Measurements from ENCODE around the gene CHDH. TPM values are rescaled to one million over a fixed set of nuclear protein-coding genes. Genes with fewer than 3 reads are reported as not detected.

The CHDH gene
- polyA plus RNA-seq, 3 donors: not detected

DNA sequence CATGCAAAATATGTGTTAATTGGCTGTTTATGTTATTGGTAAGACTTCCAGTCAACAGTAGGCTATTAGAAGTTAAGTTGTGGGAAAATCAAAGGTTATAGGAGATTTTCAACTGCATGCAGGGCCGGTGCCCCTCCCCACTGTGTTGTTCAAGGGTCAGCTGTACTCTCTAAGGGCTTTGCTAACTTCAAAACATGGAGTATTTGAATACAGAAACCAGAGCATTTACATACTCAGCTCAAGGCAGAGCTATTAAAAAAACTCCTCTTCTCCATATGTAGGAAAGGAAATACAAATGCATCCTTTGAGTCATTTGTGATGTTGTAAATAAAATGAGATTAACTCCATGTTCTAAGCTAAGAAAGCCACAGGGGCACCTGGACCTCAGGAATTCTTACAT is 16.9 kb upstream of the CHDH start:
- TF ChIP-seq, protein P1, sequence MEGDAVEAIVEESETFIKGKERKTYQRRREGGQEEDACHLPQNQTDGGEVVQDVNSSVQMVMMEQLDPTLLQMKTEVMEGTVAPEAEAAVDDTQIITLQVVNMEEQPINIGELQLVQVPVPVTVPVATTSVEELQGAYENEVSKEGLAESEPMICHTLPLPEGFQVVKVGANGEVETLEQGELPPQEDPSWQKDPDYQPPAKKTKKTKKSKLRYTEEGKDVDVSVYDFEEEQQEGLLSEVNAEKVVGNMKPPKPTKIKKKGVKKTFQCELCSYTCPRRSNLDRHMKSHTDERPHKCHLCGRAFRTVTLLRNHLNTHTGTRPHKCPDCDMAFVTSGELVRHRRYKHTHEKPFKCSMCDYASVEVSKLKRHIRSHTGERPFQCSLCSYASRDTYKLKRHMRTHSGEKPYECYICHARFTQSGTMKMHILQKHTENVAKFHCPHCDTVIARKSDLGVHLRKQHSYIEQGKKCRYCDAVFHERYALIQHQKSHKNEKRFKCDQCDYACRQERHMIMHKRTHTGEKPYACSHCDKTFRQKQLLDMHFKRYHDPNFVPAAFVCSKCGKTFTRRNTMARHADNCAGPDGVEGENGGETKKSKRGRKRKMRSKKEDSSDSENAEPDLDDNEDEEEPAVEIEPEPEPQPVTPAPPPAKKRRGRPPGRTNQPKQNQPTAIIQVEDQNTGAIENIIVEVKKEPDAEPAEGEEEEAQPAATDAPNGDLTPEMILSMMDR (IDR thresholded peaks at IDR 0.05): no peak
- DNase-seq: no peak
- Histone ChIP-seq H2AFZ (ENCODE audit: insufficient read depth, low read depth, low read length, poor library complexity, severe bottlenecking) (no peak overlapping the region), H3K4me3 (replicated peaks in 1 of 3; ENCODE audit: low read depth in 2 of 3, low read length in 3 of 3) (no peak overlapping the region), H3K4me2 (replicated peaks; ENCODE audit: extremely low read depth, low read length, poor library complexity, severe bottlenecking) (no peak overlapping the region), H3K9me3 (replicated peaks in 1 of 2; ENCODE audit: control insufficient read depth in 1 of 2, insufficient read depth in 1 of 2, low read length in 2 of 2) (no peaks in the 10 kb centered on the region), H3K36me3 (replicated peaks in 1 of 2; ENCODE audit: control insufficient read depth in 1 of 2, insufficient read depth in 2 of 2, low read length in 2 of 2) (peaks cover 33 to 95% of the 10 kb centered on the region in 2 donors), H3K79me2 (ENCODE audit: insufficient read depth, low read length) (no peaks in the 10 kb centered on the region), H3K9ac (ENCODE audit: insufficient read depth, low read length, poor library complexity, severe bottlenecking) (no peak overlapping the region), H4K20me1 (ENCODE audit: insufficient read depth, low read length) (peaks cover 5% of the 10 kb centered on the region), H3K27me3 (ENCODE audit: control insufficient read depth in 2 of 2, insufficient read depth in 2 of 2, low read length in 2 of 2) (no peaks in the 10 kb centered on the region), H3K4me1 (ENCODE audit: control insufficient read depth in 1 of 2, insufficient read depth in 2 of 2, low read length in 2 of 2) (no peaks in the 10 kb centered on the region), H3K27ac (ENCODE audit: low read depth in 1 of 2, low read length in 2 of 2) (no peak overlapping the region)
- WGBS (ENCODE audit: insufficient coverage): no CpG with 5 or more reads among the region's 1 CpG
- H3K4me1 Mint-ChIP-seq: no peaks in the 10 kb centered on the region
- H3K4me3 Mint-ChIP-seq: no peak overlapping the region
- H3K27ac Mint-ChIP-seq: no peak overlapping the region
- intact Hi-C loops (cut with micrococcal nuclease): no loop called here
- H3K9me3 Mint-ChIP-seq: peaks cover 0 to 3% (median 0%) of the 10 kb centered on the region in 7 donors
- H3K27me3 Mint-ChIP-seq (ENCODE audit: low read depth in 3 of 3): peaks cover 0 to 1% (median 0%) of the 10 kb centered on the region in 3 donors
- peaks cover 56 to 79% of the 10 kb centered on the region in 2 donors for H3K36me3 Mint-ChIP-seq

GRCh38 chr3:53862241-53862640 is 16.0 kb upstream of the CHDH start:
- WGBS (ENCODE audit: insufficient coverage): 100% methylated on average over 1 of the region's 3 CpGs

More at GRCh38 chr3:53862241-53862640, 16.0 kb upstream of the CHDH start:
- Histone ChIP-seq H3K9me3 (replicated peaks in 1 of 2; ENCODE audit: control insufficient read depth in 1 of 2, insufficient read depth in 1 of 2, low read length in 2 of 2) (no peaks in the 10 kb centered on the region), H3K4me3 (replicated peaks in 1 of 3; ENCODE audit: low read depth in 2 of 3, low read length in 3 of 3) (no peak overlapping the region), H3K27ac (ENCODE audit: low read depth in 1 of 2, low read length in 2 of 2) (no peak overlapping the region), H2AFZ (ENCODE audit: insufficient read depth, low read depth, low read length, poor library complexity, severe bottlenecking) (no peak overlapping the region), H3K27me3 (ENCODE audit: control insufficient read depth in 2 of 2, insufficient read depth in 2 of 2, low read length in 2 of 2) (no peaks in the 10 kb centered on the region), H3K36me3 (replicated peaks in 1 of 2; ENCODE audit: control insufficient read depth in 1 of 2, insufficient read depth in 2 of 2, low read length in 2 of 2) (peaks cover 26 to 86% of the 10 kb centered on the region in 2 donors), H4K20me1 (ENCODE audit: insufficient read depth, low read length) (no peaks in the 10 kb centered on the region), H3K4me2 (replicated peaks; ENCODE audit: extremely low read depth, low read length, poor library complexity, severe bottlenecking) (no peak overlapping the region), H3K9ac (ENCODE audit: insufficient read depth, low read length, poor library complexity, severe bottlenecking) (no peak overlapping the region), H3K79me2 (ENCODE audit: insufficient read depth, low read length) (no peaks in the 10 kb centered on the region), H3K4me1 (ENCODE audit: control insufficient read depth in 1 of 2, insufficient read depth in 2 of 2, low read length in 2 of 2) (no peaks in the 10 kb centered on the region)
- Mint-ChIP-seq H3K36me3 (peaks cover 48 to 71% of the 10 kb centered on the region in 2 donors), H3K27me3 (ENCODE audit: low read depth in 3 of 3) (peaks cover 0 to 2% (median 1%) of the 10 kb centered on the region in 3 donors), H3K4me1 (peaks cover 3% of the 10 kb centered on the region), H3K9me3 (peaks cover 0 to 3% (median 0%) of the 10 kb centered on the region in 7 donors), H3K27ac (no peak overlapping the region), H3K4me3 (no peak overlapping the region)
- no peak for DNase-seq
- TF ChIP-seq, protein P1 (IDR thresholded peaks at IDR 0.05): no peak
- intact Hi-C loops (cut with micrococcal nuclease): no loop called here
